NCI-H2227 (cell line): ENCODE data around the gene SEC61A1.
A peak's percentile ranks its signal among the peaks of the same experiment; 100 is the strongest.

ENCODE experiments used
- DNase-seq: peaks from one replicate; lab custom pipeline; 2025; ENCODE audit not compliant: unreplicated experiment; lab: John Stamatoyannopoulos, UW

The SEC61A1 gene

DNA sequence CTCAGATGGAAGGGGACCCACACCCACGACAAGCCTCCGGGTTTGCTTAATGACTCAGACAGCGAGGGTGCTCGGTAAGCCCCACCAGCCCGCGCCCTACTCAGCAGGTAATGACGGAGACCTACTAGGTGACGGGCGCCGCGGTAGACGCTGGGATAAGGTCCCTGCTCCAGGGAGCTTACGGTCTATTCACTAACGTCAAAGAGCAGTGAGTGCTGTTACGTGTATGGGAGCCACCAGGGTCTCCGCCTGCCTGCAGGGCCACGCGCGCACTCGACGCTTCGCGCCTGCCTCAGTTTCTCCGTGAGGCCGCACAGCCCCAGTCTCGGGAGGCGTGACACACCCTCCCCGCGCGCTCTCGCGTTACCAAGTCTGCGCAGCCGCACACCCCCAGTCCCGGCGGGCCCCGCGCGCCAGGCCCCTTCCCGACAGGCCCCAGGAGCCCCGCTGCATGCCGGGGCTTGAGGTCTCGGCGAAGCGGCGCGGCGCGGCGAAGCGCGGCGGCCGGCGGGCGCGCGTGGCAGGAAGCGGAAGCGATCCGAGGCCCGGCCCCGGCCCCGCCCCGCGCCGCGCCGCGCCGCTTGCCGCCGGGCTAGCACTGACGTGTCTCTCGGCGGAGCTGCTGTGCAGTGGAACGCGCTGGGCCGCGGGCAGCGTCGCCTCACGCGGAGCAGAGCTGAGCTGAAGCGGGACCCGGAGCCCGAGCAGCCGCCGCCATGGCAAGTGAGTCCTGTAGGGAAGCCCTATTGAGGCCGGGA, at the start of gene SEC61A1:
Gene SEC61A1 (plus strand): TSS at position 601 of the 758 bp plus-strand sequence. CDS start 116 bp downstream, at position 717.
- DNase-seq, result peak; percentile 92

DNA sequence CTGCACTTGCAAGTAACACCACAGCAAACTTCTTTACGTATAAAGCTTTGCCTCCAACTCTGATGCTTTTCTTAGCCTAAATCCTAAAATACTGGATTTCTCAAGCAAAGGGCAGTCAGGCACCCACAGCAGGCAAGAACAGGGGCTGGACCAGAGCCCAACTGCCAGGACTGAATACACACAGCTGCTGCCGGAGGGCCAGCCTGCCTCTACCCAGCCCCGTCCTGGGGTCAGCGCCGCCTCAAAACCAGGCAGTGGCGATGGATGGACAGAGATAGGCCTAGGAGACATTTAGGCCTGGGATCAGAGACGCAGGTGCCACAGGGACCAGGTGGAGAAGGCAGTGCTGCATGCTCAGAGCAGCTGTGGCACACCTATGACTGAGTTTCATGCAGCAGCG, 47.6 kb upstream of the SEC61A1 start:
- no peak for DNase-seq

DNA sequence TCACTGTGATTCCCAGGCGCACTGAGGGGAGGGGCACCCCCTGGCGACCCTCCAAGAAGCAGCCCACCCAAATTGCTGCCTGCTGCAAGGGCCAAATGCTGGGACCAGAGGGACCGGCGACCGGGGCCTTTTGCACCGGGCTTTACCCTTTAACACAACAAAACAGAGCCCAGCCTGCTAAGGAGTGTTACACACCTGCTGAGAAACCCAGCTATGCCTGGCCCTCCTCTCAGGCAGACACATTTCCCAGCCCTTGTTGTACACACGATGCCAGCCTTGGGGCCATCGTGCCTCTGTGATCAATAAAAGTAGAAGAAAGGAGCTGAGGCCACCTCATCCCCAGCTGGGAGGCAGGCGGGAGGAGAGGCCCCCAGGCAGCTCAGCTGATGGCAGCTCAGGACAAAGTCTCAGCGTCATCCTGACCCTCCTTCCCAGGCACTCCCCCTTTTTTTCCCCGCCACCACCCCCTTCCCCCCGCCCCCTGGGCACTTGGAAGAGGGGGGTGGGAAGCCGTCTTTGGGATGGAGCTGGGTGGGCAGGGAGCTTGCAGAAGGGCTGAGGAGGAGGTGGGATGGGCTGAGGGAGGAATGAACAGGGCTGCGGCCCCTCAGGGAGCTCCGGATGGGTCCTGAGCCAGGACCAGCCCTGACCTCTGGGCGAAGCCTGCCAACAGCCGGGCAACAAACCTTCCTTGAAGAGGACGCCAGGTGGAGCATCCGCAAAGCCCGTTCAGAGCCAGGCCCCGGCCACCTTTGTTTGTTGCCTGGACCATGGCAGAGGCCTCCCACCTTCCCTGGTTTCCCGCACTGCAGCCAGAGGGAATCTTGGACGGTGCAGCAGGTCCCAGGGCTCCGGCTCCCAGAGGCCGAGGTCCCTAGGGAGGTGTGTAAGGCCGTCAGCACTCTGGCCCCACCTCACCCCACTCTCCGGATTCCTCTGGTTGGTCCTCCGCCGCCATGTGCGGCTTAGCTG, 45.9 kb upstream of the SEC61A1 start:
- peak; percentile 42 for DNase-seq

DNA sequence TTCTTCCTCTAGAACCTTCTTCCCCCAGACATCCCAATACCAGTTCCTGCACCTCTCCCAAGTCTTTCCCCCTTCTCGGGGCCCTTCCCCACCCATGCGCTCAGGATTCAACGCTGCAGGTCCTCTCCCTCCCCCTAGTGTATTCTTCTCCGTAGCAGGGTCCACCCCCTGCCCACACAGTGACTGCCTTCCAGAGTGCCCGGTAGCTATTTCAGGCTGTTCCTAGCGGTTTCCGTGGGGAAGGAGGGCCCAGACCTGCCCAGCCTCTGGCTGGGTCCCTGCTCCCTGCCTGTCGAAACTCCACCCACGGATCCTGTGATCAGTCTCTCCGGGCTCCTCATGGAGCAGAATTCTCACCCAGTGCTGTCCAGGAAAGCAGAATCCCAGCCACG, 45.2 kb upstream of the SEC61A1 start:
- DNase-seq, result no peak

DNA sequence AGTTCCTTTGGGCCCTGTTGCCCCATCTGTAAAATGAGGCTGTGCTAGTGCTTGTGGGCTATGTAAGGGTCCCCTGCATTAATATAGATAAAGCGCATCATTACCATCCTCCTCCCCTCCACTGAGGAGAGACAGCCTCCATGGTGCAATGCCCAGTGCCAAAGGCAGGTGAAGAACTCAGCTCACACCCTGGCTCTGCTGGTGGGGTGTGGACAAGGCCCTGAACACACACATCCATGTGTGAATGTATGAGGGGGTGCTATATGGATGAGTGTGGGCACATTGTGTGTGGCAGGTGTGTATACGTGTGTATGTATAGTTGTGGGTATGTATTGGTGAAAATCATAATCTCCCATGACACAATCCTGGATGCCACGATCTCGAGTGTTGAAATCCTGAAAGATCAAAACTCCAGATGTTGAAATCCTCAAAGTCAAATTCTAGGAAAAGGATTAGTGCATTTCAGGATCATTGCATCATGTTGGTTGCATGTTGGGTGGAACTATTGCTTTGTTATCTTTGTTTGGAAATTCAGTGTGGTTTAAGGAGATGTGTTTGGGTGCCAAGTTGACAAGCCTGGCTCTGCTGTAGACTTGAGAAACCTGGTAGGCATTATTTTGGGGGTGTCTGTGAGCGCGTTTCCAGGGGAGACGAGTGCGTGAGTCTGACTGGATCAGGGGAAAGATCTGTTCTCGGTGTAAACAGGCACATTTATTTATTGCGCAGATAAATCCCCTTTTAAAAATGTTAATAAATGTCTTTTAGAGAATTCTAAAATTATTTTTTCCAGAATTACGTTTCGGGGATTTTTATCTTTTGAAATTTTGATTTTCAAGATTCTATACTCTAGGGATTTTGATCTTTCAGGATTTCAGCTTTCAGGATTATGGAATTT, 42.0 kb upstream of the SEC61A1 start:
- no peak for DNase-seq

DNA sequence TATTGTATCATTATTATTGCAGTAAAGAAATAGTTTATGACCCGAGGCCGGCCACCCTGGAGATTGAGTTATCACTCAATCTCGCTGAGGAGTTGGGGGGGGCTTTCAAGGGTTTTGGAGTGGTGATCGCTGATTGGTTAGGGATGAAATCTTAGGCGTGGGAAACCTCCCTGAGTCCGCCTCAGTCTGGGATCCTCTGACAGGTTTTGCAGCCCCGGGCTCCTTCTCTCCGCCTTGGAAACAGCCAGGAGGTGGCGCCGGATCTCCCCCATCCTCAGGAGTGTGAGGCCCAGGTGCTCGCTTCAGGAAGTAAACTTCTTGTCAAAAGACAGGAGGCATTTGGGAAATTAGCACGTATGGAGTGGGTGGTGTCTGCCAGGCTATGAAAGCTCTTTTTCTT, 41.1 kb upstream of the SEC61A1 start:
- peak; percentile 77 for DNase-seq

DNA sequence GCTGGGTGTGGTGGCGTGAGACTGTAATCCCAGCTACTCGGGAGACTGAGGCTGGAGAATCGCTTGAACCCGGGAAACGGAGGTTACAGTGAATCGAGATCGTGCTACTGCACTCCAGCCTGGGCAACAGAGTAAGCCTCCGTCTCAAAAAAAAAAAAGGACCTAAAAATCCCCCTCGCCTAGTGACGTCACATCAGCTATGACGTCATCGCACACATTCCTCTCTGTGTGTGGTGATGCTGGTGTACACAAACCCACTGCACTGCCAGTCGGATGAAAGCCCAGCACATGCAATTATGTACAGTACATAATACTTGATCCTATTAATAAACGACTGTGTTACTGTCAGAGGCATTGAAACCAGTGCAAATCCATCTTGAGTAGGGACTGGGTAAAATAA, 40.2 kb upstream of the SEC61A1 start:
- DNase-seq, result no peak

DNA sequence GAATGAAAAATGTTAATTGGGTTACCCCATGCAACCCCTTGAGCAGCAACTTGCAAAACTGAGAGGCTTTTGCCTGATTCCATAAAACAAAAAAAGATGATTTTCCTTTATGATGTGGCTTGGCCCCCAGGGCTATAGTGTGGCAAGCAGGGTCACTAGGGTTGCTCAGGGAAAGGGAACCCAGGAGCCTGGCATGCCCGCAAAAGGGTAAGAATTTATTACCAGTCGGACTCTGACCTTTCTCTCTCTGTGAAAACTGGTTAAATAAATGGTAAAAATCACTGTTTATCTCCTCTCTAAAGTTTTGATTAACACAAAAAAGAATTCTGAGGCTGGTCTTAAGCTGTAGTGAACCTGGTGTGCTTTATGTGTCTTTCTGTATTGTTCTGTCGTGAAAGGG, 37.7 kb upstream of the SEC61A1 start:
- no peak for DNase-seq

DNA sequence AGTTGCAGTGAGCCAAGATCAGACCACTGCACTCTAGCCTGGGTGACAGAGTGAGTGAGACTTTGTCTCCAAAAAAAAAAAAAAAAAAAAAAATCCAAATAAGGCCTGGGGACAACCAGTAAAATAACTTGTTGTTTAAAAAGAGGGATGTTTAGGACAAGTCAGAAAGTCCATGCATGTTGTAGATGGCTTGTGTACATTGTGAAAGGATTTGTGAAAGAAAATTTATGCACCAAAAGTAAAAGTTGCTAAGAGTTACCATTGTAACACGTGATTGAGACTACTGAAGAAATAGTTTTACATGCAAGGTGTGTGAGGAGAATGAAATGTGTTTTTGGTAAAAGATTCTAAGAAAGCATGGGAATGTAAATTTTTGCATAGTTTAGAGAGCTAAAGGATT, 35.7 kb upstream of the SEC61A1 start:
- no peak for DNase-seq

DNA sequence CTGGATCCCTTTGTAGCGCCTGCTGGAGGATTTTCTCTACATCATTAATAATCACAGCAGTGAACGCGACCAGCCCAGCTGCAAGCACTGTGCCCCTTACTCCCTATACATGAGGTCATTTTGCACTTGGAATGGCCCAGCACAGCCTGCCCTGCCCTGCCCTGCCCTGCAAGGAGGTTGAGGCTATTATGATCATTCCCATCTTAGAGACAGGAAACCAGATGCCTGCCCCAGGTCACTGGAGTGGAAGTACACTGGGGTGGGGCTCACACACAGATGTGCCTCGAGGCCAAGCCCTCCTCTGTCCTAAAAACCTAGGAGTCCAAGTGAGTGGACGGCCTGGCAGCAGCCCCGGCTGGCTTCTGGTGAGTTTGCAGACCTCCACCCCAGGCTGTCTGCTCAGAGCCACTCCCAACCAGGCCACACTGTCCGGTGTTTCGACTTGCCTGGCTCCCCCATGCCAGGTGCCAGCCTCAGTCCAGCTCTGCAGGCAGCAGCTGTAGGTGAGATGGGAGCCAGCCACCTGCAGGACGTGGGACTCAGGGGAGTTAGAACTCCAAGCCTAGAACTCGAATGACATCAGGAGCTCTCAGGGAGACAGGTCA, 30.4 kb upstream of the SEC61A1 start:
- DNase-seq, result no peak

DNA sequence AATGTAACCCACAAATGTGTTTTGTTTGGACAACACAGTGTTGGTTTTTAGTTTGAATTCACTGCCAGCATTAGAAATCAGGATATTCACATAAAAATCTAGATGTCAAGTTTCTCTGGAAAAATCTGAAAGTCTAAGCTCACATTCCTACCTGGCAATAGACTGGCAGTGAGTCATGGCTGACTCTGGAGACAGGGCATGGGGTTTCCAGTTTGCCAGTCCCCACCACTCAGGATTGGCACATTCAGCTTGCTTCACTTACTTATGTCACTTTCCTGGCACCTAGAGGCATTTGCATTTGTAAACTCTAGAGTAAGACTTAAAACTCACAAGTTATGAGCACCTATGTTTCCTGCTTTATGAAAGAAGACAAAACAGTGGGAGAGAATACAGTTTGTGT, 19.1 kb upstream of the SEC61A1 start:
- DNase-seq, result no peak

DNA sequence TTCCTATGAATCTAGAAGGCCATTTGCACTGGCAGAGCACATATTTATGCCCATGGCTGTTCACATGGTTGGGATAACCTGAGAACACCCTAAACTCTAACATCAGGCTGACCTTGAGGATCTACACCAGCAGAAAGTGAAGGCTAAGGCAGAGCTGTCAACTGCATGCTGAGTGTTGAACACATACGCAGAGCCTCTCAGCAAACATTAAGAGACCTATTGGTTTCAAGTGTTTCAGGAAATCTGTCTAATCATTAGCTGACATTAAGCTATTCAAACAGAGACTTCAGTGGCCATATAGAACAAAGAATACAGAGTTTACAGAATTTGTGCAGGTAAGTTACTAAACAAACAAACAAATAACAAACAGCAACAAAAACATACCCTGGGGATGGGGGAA, 16.1 kb upstream of the SEC61A1 start:
- DNase-seq, result no peak

DNA sequence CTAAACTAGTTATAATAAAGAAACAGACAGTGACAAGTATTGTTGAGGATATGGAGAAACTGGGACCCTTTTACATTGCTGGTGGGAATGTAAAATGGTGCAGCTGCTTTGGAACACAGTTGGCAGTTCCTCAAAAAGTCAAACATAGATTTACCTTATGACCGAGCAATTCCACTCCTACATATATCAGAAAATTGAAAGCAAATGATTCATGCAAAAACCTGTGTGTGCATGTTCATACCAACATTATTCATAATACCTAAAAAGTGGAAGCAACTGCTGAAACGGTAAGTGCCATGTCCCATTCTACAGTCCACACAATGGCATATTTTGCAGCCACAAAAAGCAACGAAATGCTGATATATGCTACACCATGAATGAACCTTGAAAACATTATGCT, 12.2 kb upstream of the SEC61A1 start:
- no peak for DNase-seq

DNA sequence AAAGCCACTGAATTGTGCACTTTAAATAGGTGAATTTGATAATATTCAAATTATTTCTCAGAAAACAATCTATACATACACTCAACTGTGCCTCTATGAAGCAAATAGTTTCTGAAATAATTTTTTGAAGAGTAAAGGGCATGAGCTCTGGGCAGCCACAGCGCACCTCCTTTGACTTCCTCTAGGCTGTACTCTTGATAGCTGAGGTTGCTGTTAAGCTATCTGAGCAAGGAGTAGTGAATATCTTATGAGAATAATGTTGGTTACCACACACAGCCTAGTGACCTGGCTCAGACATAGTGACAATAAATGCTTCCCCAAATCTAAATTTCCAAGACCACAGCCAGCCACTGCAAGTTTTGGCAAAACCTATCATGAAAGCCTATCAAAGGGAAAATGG, 11.6 kb upstream of the SEC61A1 start:
- DNase-seq, result no peak

DNA sequence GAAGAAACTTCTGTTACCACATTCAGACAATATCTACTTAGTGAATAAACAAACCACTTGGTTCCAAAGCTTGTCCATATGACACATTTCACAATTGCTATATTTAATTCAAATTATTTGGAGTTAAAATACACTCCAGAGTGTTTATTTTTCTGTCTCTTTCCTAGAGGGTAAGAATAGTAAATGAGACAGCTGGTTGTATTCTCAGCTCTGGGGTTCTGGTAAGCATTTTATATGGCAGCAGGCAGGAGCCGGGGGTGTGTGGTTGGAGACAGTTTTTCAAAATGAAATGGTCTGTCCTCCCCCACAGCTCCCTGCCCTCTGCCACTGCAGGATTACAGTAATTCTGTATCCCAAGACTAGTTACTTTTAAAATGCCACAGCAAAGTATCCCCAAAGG, 10.9 kb upstream of the SEC61A1 start:
- DNase-seq, result no peak

DNA sequence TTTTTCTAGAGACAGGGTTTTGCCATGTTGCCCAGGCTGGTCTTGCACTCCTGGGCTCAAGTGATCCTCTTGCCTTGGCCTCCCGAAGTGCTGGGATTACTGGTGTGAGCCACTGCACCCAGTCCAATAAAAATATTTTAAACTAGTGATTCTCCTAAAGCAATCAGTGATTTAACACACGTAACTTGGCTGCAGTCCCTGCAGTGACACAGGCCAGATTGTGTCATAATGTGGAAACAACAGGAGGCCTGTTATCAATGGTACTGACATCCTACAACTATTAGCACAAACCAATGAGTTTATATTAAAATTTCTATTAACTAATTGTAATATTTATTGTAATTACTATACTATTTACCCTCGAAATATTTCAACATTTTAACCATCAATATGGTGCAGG, 1.6 kb upstream of the SEC61A1 start:
- no peak for DNase-seq

DNA sequence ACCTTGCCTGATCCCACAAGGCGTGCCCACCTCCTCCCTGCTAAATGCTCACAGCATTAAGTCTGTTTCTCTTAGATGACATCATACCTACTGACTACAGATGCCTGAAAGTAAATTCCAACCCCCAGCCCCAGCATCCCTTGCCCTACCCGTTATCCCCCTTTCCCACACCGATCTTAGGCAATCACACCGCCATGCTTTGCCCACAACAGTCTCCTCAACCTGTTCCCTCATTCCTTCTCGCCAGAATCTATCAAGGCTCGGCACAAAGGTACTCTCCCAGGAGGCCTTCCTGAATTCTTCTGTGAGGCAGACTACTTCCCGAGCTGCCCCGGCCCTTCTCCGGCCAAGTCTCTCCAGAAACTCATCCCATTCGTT, 789 bp upstream of the SEC61A1 start:
- peak; percentile 33 for DNase-seq

DNA sequence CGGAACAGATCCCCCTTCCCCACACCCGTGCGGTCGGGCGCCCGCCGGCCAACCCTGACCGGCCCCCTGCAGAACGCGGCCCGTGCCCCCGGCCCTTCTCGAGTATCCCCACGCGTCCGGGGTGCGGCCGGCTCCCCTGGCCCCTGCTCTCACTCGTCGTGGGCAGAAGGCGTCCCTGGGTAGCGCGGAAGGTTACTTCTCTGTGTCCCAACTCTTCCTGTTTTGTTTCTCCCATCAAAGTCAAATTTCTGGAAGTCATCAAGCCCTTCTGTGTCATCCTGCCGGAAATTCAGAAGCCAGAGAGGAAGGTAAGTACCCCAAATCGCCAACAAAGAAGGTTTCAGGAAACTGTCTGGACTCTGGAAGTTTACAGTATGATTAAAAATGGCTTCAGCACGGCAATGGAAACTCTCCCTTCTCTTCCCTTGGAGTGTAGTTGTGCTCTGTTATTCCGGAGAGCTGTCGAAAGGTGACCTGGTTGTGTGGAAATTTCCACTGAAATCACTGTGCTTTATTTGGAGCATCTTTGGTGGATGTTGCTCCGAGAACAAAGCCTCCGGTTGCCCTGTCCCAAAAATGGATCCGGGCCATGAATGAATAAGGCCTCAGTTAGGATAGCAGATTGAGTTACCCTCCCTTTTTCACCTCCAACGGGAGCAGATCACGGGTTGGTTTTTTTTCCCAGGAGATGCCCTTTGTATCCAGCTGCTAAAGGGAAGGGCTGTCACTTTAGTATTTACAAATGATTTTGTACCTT, 536 bp downstream of the SEC61A1 start:
- no peak for DNase-seq

DNA sequence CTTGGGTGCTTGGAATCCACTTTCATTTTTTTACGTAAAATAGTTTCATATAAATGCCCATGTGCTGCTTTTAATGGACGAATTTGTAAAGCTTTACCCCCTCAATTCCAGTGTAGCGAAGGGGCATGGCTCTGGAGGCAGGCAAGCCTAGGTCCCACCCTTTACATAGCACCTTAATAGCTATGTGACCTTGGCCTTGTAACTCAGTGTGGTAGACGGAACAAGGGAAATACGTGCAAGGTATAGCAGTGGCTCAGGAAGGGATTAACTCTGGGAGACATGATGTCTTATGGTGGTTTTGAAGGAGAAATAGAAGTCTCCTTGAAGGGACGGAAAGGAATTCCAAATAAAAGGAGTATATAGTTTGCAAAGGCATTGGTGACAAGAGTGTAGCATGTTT, 1.4 kb downstream of the SEC61A1 start:
- no peak for DNase-seq

DNA sequence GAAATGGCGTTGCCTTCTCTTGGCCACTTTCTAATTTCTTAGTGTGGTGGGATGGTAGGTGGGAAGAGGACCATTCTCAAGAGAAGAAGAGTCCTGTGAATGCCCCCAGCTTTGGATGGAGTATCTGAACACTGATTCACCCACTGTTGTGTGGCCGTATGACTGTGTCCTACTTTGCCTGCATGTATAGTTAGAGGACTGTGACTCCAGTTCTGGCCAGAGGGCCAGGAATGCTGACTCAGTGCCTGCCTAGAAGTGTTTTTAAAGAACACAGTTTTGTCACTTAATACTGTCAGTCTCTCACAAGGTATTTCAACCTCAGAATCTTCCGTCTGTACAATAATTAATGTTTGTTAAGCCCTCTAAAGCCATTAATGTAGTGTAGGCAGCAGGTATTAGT, 2.1 kb downstream of the SEC61A1 start:
- no peak for DNase-seq
